ENCODE results near the gene CDC45.

CDC45 gene

GRCh38 chr22:19498154-19498865 lies 18.6 kb downstream of the CDC45 start:
- no peak for FAIRE-seq

GRCh38 chr22:19498866-19499190 lies 19.1 kb downstream of the CDC45 start:
- FAIRE-seq = no peak

- no peak for FAIRE-seq
These were observed 19.6 kb downstream of the CDC45 start for GRCh38 chr22:19499236-19499879.

- no peak for FAIRE-seq
These were observed 20.1 kb downstream of the CDC45 start for GRCh38 chr22:19499880-19500242.

GRCh38 chr22:19501897-19502447 lies 22.3 kb downstream of the CDC45 start:
- no peak for FAIRE-seq

GRCh38 chr22:19503367-19503766 lies 23.6 kb downstream of the CDC45 start:
- FAIRE-seq = no peak

- no peak for FAIRE-seq
These were observed 24.1 kb downstream of the CDC45 start for GRCh38 chr22:19503869-19504268.

- no peak for FAIRE-seq
These were observed 25.4 kb downstream of the CDC45 start for GRCh38 chr22:19504900-19505734.

GRCh38 chr22:19505735-19506126 lies 26.0 kb downstream of the CDC45 start:
- FAIRE-seq = no peak

GRCh38 chr22:19506212-19506611 lies 26.5 kb downstream of the CDC45 start:
- no peak for FAIRE-seq

GRCh38 chr22:19507534-19507861 lies 27.8 kb downstream of the CDC45 start:
- no peak for FAIRE-seq

- FAIRE-seq = no peak
These were observed 28.5 kb downstream of the CDC45 start for GRCh38 chr22:19508024-19508776.

GRCh38 chr22:19509191-19509590 lies 29.5 kb downstream of the CDC45 start:
- no peak for FAIRE-seq

- FAIRE-seq = no peak
These were observed 30.2 kb downstream of the CDC45 start for GRCh38 chr22:19509923-19510322.

GRCh38 chr22:19510919-19511341 lies 31.2 kb downstream of the CDC45 start:
- no peak for FAIRE-seq

- FAIRE-seq = no peak
These were observed 34.1 kb downstream of the CDC45 start for GRCh38 chr22:19513823-19514222.

GRCh38 chr22:19514831-19515565 lies 35.3 kb downstream of the CDC45 start:
- FAIRE-seq = no peak

GRCh38 chr22:19515654-19516377 lies 36.1 kb downstream of the CDC45 start:
- no peak for FAIRE-seq

GRCh38 chr22:19516378-19517170 lies 36.9 kb downstream of the CDC45 start:
- FAIRE-seq = no peak

GRCh38 chr22:19517171-19517500 lies 37.4 kb downstream of the CDC45 start:
- no peak for FAIRE-seq

Measured in A204.1 (cell line).